K562 (cell line): Measurements from ENCODE around the gene TRIO. TPM values are rescaled to one million over a fixed set of nuclear protein-coding genes. Genes with fewer than 3 reads are reported as not detected.

Experiments used
- ATAC-seq: fragments of 200-7000 bp; cut with Tn5 transposase; 3 replicates; pipeline ENCODE4 v1.9.1; 2020; ENCODE audit warnings: moderate library complexity
- BruUV-seq: library from RNA; stranded (reverse); fragments of 400-500 nt; replicated peaks from 2 replicates; lab custom pipeline; 2021; lab: Mats Ljungman, UMichigan
- CTCF ChIA-PET: fragments of 300-600 bp; formaldehyde crosslinking; extraction: SDS; loops from one replicate; lab custom pipeline; 2021; ENCODE audit warnings: low intra/inter-chr PET ratio; lab: Yijun Ruan, JAX
- POLR2A ChIA-PET: fragments of 300-600, 350-650 bp; sonication (Branson Sonifier 250); formaldehyde crosslinking; extraction: SDS; loops from one replicate; lab custom pipeline; 2021; ENCODE audit warnings: antibody characterized with exemption, inconsistent platforms; lab: Yijun Ruan, JAX
- DNase-seq, 4 experiments: peaks; one replicate each; pipeline versions ENCODE4 v3.0.0 to v3.0.0-alpha.2; 2011 to 2018; ENCODE audit warnings: low spot score in 3 of 4, mixed read lengths in 3 of 4; ENCODE audit errors: extremely low read depth in 1 of 4
- FAIRE-seq: peaks from 2 replicates; lab custom pipeline; 2011; peaks lifted over from hg19 to GRCh38; lab: Jason Lieb, UNC
- H2AFZ ChIP-seq: 2 replicates; pipeline ENCODE4 v1.6.0; 2011; ENCODE audit warnings: low read depth, low read length, control low read depth, inconsistent platforms
- H3K27ac ChIP-seq: fragments of 200-600 bp; 3 replicates; pipeline ENCODE4 v1.8.0; 2011; ENCODE audit warnings: low read depth, mild to moderate bottlenecking, control low read depth, inconsistent platforms, low read length, moderate library complexity, mixed read lengths; ENCODE audit errors: extremely low read depth
- H3K27me3 ChIP-seq, 2 experiments: fragments of 300-600 bp in 1 of 2; 2 replicates in 1 of 2; 3 replicates in 1 of 2; pipeline versions ENCODE4 v1.6.0 to v1.8.0; 2011; ENCODE audit warnings: inconsistent platforms in 2 of 2, low read length in 2 of 2, mild to moderate bottlenecking in 1 of 2, mixed read lengths in 1 of 2, moderate library complexity in 1 of 2; ENCODE audit not compliant: control insufficient read depth in 2 of 2, insufficient read depth in 2 of 2
- H3K36me3 ChIP-seq: fragments of 300-600 bp; 3 replicates; pipeline ENCODE4 v1.8.0; 2011; ENCODE audit warnings: mild to moderate bottlenecking, low read length, inconsistent platforms; ENCODE audit not compliant: control insufficient read depth, insufficient read depth
- H3K4me1 ChIP-seq, 2 experiments: fragments of 200-600 bp in 1 of 2; replicated peaks in 1 of 2; 2 replicates in 1 of 2; 3 replicates in 1 of 2; pipeline versions ENCODE4 v1.5.1 to v1.8.0; 2011; ENCODE audit warnings: inconsistent platforms in 2 of 2, low read length in 2 of 2, mild to moderate bottlenecking in 1 of 2, mixed read lengths in 1 of 2, moderate library complexity in 1 of 2; ENCODE audit not compliant: control insufficient read depth in 2 of 2, insufficient read depth in 2 of 2
- H3K4me2 ChIP-seq: 2 replicates; pipeline ENCODE4 v1.6.1; 2011; ENCODE audit warnings: low read length, control low read depth, inconsistent platforms, mixed read lengths; ENCODE audit not compliant: insufficient read depth
- H3K4me3 ChIP-seq: fragments of 200-600 bp; sonication (generic), shearing (Covaris generic); 2 replicates; pipeline ENCODE4 v1.5.1; 2016; ENCODE audit warnings: control low read depth, inconsistent platforms
- H3K79me2 ChIP-seq: fragments of 200-600 bp; 3 replicates; pipeline ENCODE4 v1.8.0; 2011; ENCODE audit warnings: low read length, inconsistent platforms; ENCODE audit not compliant: control insufficient read depth, insufficient read depth
- H3K9ac ChIP-seq, 2 experiments: 2 replicates each; pipeline versions ENCODE4 v1.6.0 to v1.6.1; 2011; ENCODE audit warnings: low read depth in 2 of 2, low read length in 2 of 2, control low read depth in 1 of 2, inconsistent platforms in 1 of 2, mild to moderate bottlenecking in 1 of 2, mixed read lengths in 1 of 2; ENCODE audit not compliant: insufficient read depth in 1 of 2
- H3K9me1 ChIP-seq: one replicate; pipeline ENCODE4 v1.6.0; 2011; ENCODE audit warnings: inconsistent platforms, mild to moderate bottlenecking, low read length, moderate library complexity; ENCODE audit not compliant: control insufficient read depth, insufficient read depth
- H3K9me3 ChIP-seq: replicated peaks from 2 replicates; pipeline ENCODE4 v1.5.1; 2011; ENCODE audit warnings: low read depth, low read length, inconsistent platforms; ENCODE audit not compliant: control insufficient read depth, insufficient read depth
- H4K20me1 ChIP-seq: replicated peaks from 2 replicates; pipeline ENCODE4 v1.6.1; 2011; ENCODE audit warnings: low read length, inconsistent platforms, mixed read lengths; ENCODE audit not compliant: control insufficient read depth, insufficient read depth
- BDP1 ChIP-seq: IDR thresholded peaks from 3 replicates; pipeline ENCODE4 v1.6.1; 2011; ENCODE audit not compliant: insufficient read length, insufficient read depth
- CREM ChIP-seq: IDR thresholded peaks from 2 replicates; pipeline ENCODE4 v1.6.1; 2014; ENCODE audit warnings: antibody characterized with exemption, low read depth
- FIP1L1 ChIP-seq: fragments of 200-400 bp; formaldehyde crosslinking; IDR thresholded peaks from 2 replicates; pipeline ENCODE4 v1.6.1; 2018; ENCODE audit warnings: mild to moderate bottlenecking, low read depth, low read length; ENCODE audit not compliant: poor library complexity, severe bottlenecking
- HSF4 ChIP-seq: fragments of 250-450 bp; sonication (Bioruptor Pico); IDR thresholded peaks from 2 replicates; pipeline ENCODE4 v2.1.2; 2022; ENCODE audit warnings: mild to moderate bottlenecking, moderate library complexity, borderline replicate concordance
- KLF10 ChIP-seq: fragments of 250-450 bp; sonication (Bioruptor Pico); IDR thresholded peaks from 2 replicates; pipeline ENCODE4 v1.6.1; 2021; ENCODE audit warnings: matching md5 sums
- LEF1 ChIP-seq: fragments of 450-650 bp; IDR thresholded peaks from 2 replicates; pipeline ENCODE4 v1.6.1; 2016; ENCODE audit warnings: mild to moderate bottlenecking
- SIRT6 ChIP-seq: IDR thresholded peaks from one replicate; pipeline ENCODE4 v1.6.1; 2012; ENCODE audit warnings: low read depth, mild to moderate bottlenecking, control low read depth, inconsistent platforms, low read length, moderate library complexity
- U2AF1 ChIP-seq: fragments of 200-400 bp; formaldehyde crosslinking; optimal IDR thresholded peaks from 2 replicates; pipeline ENCODE3; 2017; ENCODE audit warnings: mild to moderate bottlenecking, low read depth, low read length, moderate library complexity
- WGBS: fragments of 100-300 bp; shearing (Covaris generic); methylation state at CpG from one replicate; pipeline ENCODE4 v1.1.6; 2016; ENCODE audit warnings: low coverage, mixed read lengths; ENCODE audit not compliant: insufficient coverage; ENCODE audit errors: missing lambda C conversion rate; 5-methylcytosine and 5-hydroxymethylcytosine counted together
- in situ Hi-C: fragments of 300-500 bp; cut with MboI; formaldehyde crosslinking; loops from 4 replicates; pipeline ENCODE4 v1.15.0; 2018; ENCODE audit warnings: inconsistent platforms, mixed read lengths
- intact Hi-C: fragments of 100-400 bp; cut with micrococcal nuclease; formaldehyde crosslinking; loops from 2 replicates; pipeline ENCODE4 v1.14.2; 2022
- polyA plus RNA-seq, 8 experiments: library from polyadenylated mRNA; depleted of rRNA in 4 of 8; stranded (reverse) in 5 of 8; unstranded in 3 of 8; fragments of >200 nt; fragmentation: Nextera tagmentation in 2 of 8; fragmentation: Illumina TruSeq in 1 of 8; extraction: Ambion mirVana in 2 of 8; extraction: Trizol in 1 of 8; gene quantifications; 2 replicates each; pipeline versions ENCODE4 v1.2.1 to v1.2.3, GENCODE V29; 2011 to 2014; ENCODE audit warnings: inconsistent platforms in 1 of 8, missing spikeins in 1 of 8
- total RNA-seq, 7 experiments: library from RNA; depleted of rRNA in 6 of 7; stranded (reverse); fragments of >200 nt in 6 of 7; fragmentation: Illumina TruSeq in 2 of 7; extraction: Trizol in 2 of 7; gene quantifications; 2 replicates each; pipeline versions ENCODE4 v1.2.1 to v1.2.3, GENCODE V29; 2011 to 2021; ENCODE audit warnings: low replicate concordance in 1 of 7

Gene TRIO
- total and polyA plus RNA-seq, 9 of the 15 experiments (the other 6 are each of a cell fraction or from before 2014, with no cell fraction given), result 0.24 to 5.0 (median 1.1) TPM

DNA sequence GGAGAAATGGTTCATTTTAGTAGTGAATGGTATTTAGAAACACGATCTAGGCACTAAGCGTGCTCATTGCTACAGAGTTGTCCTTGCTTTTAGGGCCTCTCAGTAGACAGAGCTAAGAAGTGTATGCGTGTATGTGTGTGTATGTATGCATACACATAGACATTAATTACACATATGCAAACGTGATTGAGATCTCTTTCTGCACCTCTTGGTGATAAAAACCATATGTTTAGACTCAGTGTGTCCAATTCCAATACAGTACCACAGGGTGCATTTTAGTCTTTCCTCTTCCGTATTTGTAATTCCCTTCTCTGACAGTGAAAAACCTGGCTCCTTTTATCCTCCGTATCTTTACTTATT lies 13.1 kb downstream of the TRIO start:
- ATAC-seq, result no peak
- intact Hi-C loops, result no loop called here
- Histone ChIP-seq H3K4me3 (no peak overlapping the region), H3K36me3 (no peaks in the 10 kb centered on the region), H3K9ac (no peak overlapping the region), H3K9me1 (no peaks in the 10 kb centered on the region), H3K4me2 (no peak overlapping the region), H3K79me2 (no peaks in the 10 kb centered on the region), H3K4me1 (no peaks in the 10 kb centered on the region; a peak in 1 of 5 replicates), H4K20me1 (0 out of 2 replicates have a peak, but pooled peaks cover 7% of the 10 kb centered on the region), H3K9me3 (no peaks in the 10 kb centered on the region), H2AFZ (no peak overlapping the region), H3K27ac (no peak overlapping the region), H3K27me3 (peaks cover 3 to 27% of the 10 kb centered on the region in 2 experiments; a peak in 4 of 5 replicates)
- in situ Hi-C loops, result no loop called here
- TF ChIP-seq SIRT6, result no peak
- no peak for TF ChIP-seq CREM
- no peak for TF ChIP-seq BDP1
- no peak for TF ChIP-seq LEF1
- no peak for TF ChIP-seq KLF10 (CRISPR knock-in tag)
- TF ChIP-seq FIP1L1, result no peak
- no peak for TF ChIP-seq HSF4 (CRISPR knock-in tag)
- TF ChIP-seq U2AF1, result no peak
- DNase-seq, result no peak
- CTCF ChIA-PET, result no interaction called here
- no peak for FAIRE-seq
- 3% methylated on average over 6 of the region's 6 CpGs for WGBS
- POLR2A ChIA-PET, result interaction anchor here (0.7 to 1.4 kb wide), 2 partner anchors 16 to 394 kb away, joined by 3 read pairs; no protein-coding TSS in a partner anchor
- BruUV-seq, result no TSS peak
